Activated CD4-positive, alpha-beta T cell treated with anti-CD3 and anti-CD28 coated beads for 36 hours (primary cell): ENCODE results near the gene MCF2L2. TPM values are rescaled to one million over a fixed set of nuclear protein-coding genes. Genes with fewer than 3 reads are reported as not detected.
"Not testable (repeated sequence)": the region's sequence is repeated elsewhere in the genome, so short reads cannot be mapped to it uniquely, and the experiment has no call there.

Experiments used
- ATAC-seq: fragments of 200-7000 bp; cut with Tn5 transposase; one replicate; pipeline ENCODE4 v1.10.0; 2021; ENCODE audit warnings: mild to moderate bottlenecking, moderate library complexity
- CTCF ChIA-PET: fragments of 350-600 bp; sonication (Branson Sonifier 250); formaldehyde crosslinking; loops from one replicate; lab custom pipeline; 2021; ENCODE audit warnings: antibody characterized with exemption; lab: Charles Lee
- POLR2A ChIA-PET: fragments of 350-600 bp; sonication (Branson Sonifier 250); formaldehyde crosslinking; loops from one replicate; lab custom pipeline; 2021; ENCODE audit warnings: antibody characterized with exemption, inconsistent platforms; lab: Charles Lee
- DNase-seq: peaks from one replicate; pipeline ENCODE4 v3.0.0-alpha.2; 2020
- H3K27ac Mint-ChIP-seq: one replicate; pipeline ENCODE4 v1.8.0; 2021; ENCODE audit warnings: mixed read lengths
- H3K27me3 Mint-ChIP-seq: one replicate; pipeline ENCODE4 v1.8.0; 2021; ENCODE audit warnings: mixed read lengths
- H3K36me3 Mint-ChIP-seq: one replicate; pipeline ENCODE4 v1.8.0; 2021; ENCODE audit warnings: low read depth, mixed read lengths
- H3K4me1 Mint-ChIP-seq: one replicate; pipeline ENCODE4 v1.8.0; 2021; ENCODE audit warnings: mixed read lengths
- H3K4me3 Mint-ChIP-seq: one replicate; pipeline ENCODE4 v1.8.0; 2021; ENCODE audit warnings: mild to moderate bottlenecking, moderate library complexity, mixed read lengths
- H3K9me3 Mint-ChIP-seq: one replicate; pipeline ENCODE4 v1.8.0; 2021; ENCODE audit warnings: low read depth, mixed read lengths
- intact Hi-C, 2 experiments: fragments of 100-400 bp; cut with DNase I in 1 of 2; cut with micrococcal nuclease in 1 of 2; formaldehyde crosslinking; loops; one replicate each; pipeline versions ENCODE4 v1.14.2 to v1.15.1; 2022 to 2024; cut with DNase I, micrococcal nuclease
- total RNA-seq, 2 experiments: library from RNA; stranded (reverse); gene quantifications; one replicate each; pipeline ENCODE4 v1.2.3, GENCODE V29; 2021

The MCF2L2 gene
- total RNA-seq, 2 experiments from 2014 or later: 1.9 to 2.3 TPM

DNA sequence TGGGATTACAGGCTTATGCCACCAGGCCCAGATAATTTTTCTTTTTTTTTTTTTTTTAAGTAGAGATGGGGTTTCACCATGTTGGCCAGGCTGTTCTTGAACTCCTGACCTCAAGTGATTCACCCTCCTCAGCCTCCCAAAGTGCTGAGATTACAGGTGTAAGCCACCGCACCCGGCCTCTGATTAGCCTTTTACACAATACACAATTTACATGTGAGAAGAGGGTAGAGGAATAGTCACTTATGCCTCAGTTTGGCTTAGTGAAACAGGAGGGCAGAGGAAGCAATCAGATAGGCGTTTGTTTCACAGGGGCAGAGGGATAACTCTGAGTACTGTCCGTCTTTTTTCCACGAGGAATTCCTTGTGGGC lies 56.8 kb downstream of the MCF2L2 start:
- peaks cover 33% of the 10 kb centered on the region for H3K4me1 Mint-ChIP-seq
- H3K9me3 Mint-ChIP-seq, H3K36me3 Mint-ChIP-seq, H3K4me3 Mint-ChIP-seq, H3K27ac Mint-ChIP-seq, intact Hi-C loops, H3K27me3 Mint-ChIP-seq: not testable (repeated sequence)
- ChIA-PET POLR2A (interaction anchor here (0.7 kb wide), 2 partner anchors 13 to 107 kb away, joined by 3 to 4 read pairs; no protein-coding TSS in a partner anchor), CTCF (interaction anchor here (0.7 to 3.7 kb wide), 3 partner anchors 11 to 107 kb away, joined by 3 to 14 read pairs (median 6); no protein-coding TSS in a partner anchor)
- ATAC-seq (peak; percentile 11), DNase-seq (peak; percentile 41)

DNA sequence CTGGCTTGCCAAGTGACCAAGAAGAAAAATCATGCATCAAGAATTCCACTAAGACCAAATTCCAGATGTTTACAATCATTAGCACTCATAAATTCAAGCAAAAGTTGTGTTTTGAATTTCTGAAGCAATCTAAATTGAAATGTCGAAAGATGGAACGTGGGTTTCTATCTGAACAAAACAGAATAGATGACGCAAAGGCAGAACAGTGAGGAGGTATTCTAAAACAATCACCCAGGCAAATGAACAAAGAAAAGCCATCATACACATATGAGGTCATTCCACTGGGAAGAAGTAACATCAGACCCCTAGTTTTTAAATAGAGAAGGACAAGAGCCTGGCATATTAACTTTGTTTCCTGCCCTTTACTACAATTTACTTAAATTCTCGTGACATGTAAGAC lies 58.0 kb downstream of the MCF2L2 start:
- intact Hi-C loops: no loop called here
- Mint-ChIP-seq H3K4me1 (peaks cover 33% of the 10 kb centered on the region), H3K9me3 (no peaks in the 10 kb centered on the region), H3K4me3 (no peak overlapping the region), H3K27me3 (no peaks in the 10 kb centered on the region), H3K36me3 (no peaks in the 10 kb centered on the region), H3K27ac (peak overlapping the region; percentile 45)
- CTCF ChIA-PET: interaction anchor here (1.8 to 3.7 kb wide), 2 partner anchors 12 to 50 kb away, joined by 6 to 14 read pairs; no protein-coding TSS in a partner anchor
- POLR2A ChIA-PET: no interaction called here
- no peak for DNase-seq
- ATAC-seq: no peak

DNA sequence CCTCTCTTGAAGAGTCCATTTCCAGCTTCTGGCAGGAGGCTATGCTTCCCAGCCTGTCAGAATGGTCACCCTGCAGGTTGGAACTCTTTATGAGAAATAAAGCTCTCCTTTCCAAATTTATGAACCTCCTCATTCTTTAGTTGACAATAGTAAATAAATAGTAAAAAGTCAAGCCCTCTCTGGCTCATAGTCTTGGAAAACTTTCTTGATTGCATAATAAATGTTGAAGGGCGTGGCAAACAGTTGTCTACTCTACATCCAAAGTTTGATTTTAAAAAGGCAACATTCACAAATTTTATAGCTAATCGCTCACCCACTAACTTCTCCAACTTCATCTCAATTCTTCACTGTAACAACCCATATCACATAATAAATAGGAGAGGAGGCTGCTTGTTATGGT lies 58.8 kb downstream of the MCF2L2 start:
- H3K36me3 Mint-ChIP-seq: no peaks in the 10 kb centered on the region
- H3K4me1 Mint-ChIP-seq: peaks cover 34% of the 10 kb centered on the region
- H3K27me3 Mint-ChIP-seq: no peaks in the 10 kb centered on the region
- H3K9me3 Mint-ChIP-seq: no peaks in the 10 kb centered on the region
- intact Hi-C loops: no loop called here
- CTCF ChIA-PET: interaction anchor here (0.6 to 3.7 kb wide), 5 partner anchors 13 to 104 kb away, joined by 3 to 14 read pairs (median 4); no protein-coding TSS in a partner anchor
- H3K4me3 Mint-ChIP-seq: no peak overlapping the region
- POLR2A ChIA-PET: no interaction called here
- DNase-seq: no peak
- no peak overlapping the region for H3K27ac Mint-ChIP-seq
- no peak for ATAC-seq

DNA sequence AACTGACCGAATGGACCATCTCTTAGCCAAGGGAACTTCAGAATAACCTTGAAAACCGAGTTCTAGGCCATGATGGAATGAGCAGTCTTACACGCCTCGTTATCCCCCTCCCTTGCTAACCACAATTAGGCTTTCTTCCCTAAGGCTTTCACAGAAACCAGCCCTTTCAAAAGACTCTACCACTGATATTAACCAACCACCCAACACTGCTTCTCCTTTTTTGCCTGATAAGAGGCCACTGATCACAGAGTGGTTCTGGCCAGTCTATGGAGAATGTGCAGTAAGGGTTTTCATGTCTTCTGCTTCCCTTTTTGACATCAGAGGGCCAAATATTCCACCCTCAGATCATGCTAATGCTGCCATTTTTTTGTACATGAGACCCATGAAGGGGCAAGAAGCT lies 59.3 kb downstream of the MCF2L2 start:
- H3K27ac Mint-ChIP-seq: no peak overlapping the region
- DNase-seq (no peak), ATAC-seq (no peak)
- no peaks in the 10 kb centered on the region for H3K36me3 Mint-ChIP-seq
- ChIA-PET CTCF (interaction anchor here (0.6 to 3.7 kb wide), 5 partner anchors 13 to 301 kb away, joined by 3 to 14 read pairs (median 3); no protein-coding TSS in a partner anchor), POLR2A (no interaction called here)
- intact Hi-C loops: no loop called here
- H3K4me1 Mint-ChIP-seq: peaks cover 34% of the 10 kb centered on the region
- H3K27me3 Mint-ChIP-seq: no peaks in the 10 kb centered on the region
- H3K4me3 Mint-ChIP-seq: no peak overlapping the region
- no peaks in the 10 kb centered on the region for H3K9me3 Mint-ChIP-seq

DNA sequence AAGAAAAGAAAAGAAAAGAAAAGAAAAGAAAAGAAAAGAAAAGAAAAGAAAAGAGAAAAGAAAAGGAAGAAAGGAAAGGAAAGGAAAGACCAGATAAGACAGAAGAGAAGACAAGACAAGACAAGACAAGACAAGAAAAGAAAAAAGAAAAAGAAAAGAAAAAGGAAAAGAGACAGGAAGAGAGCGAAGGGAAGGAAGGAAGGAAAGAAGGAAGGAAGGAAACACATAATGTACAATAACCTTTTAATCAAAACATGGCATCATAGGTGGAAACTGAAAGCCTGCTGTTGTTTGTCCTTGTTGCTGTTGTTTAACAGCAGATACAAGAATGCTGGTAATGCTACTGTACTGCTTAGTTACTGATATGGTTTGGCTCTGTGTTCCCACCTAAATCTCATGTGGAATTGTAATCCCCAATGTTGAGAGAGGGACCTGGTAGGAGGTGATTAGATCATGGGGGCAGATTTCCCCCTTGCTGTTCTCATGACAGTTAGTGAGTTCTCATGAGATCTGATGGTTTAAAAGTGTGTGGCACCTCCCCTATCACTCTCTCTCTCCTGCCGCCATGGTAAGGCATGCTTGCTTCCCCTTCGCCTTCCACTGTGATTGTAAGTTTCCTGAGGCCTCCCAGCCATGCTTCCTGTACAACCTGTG lies 67.3 kb downstream of the MCF2L2 start:
- ChIA-PET CTCF (no interaction called here), POLR2A (no interaction called here)
- H3K4me1 Mint-ChIP-seq: peaks cover 21% of the 10 kb centered on the region
- no peaks in the 10 kb centered on the region for H3K36me3 Mint-ChIP-seq
- H3K27ac Mint-ChIP-seq: no peak overlapping the region
- H3K4me3 Mint-ChIP-seq: no peak overlapping the region
- no peaks in the 10 kb centered on the region for H3K9me3 Mint-ChIP-seq
- ATAC-seq (no peak), DNase-seq (no peak)
- H3K27me3 Mint-ChIP-seq: no peaks in the 10 kb centered on the region
- intact Hi-C loops: no loop called here

DNA sequence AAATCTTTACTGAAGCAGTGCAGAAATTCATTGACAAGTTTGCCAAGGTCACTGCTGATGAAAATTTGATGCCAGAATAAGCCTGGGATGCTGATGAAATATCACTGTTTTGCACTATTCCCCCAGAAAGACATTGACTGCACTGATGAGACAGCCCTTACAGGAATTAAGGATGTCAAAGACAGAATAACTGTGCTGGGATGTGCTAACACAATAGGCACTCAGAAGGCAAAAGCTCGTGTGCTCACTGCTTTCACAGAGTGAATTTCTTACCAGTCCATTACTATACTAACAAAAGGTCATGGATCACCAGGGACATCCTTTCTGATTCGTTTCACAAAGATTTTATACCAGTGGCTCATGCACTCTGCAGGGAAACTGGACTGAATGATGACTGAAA lies 69.4 kb downstream of the MCF2L2 start:
- Mint-ChIP-seq H3K9me3 (no peaks in the 10 kb centered on the region), H3K4me3 (no peak overlapping the region), H3K36me3 (no peaks in the 10 kb centered on the region), H3K27me3 (no peaks in the 10 kb centered on the region), H3K27ac (no peak overlapping the region), H3K4me1 (peaks cover 9% of the 10 kb centered on the region)
- intact Hi-C loops: loop anchor here in 1 of 2 experiments (2.0 kb wide), 1 partner anchor 20 kb away; no protein-coding TSS in a partner anchor
- POLR2A ChIA-PET: no interaction called here
- no peak for DNase-seq
- no peak for ATAC-seq
- CTCF ChIA-PET: no interaction called here

DNA sequence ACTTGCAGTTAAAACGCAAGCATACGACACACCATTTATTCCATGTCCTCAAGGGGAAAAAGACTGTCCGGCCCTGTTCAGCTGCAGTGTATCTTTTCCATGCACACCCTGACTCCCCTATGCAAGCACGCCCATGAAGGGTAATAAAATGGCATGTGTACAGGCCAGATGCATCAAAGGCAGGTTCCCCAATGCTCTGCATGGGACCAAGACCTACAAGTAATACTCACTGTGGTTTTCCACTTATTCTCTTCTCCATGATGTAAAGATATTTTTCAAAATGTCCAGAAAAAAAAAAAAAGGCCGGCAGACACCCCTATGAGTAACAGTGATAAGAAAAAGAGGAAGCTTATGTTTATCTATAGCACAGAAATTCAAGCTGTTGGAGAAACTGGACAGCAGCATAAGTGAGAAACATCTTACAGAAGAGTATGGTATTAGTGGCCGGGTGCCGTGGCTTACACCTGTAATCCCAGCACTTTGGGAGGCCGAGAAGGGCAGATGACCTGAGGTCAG lies 70.8 kb downstream of the MCF2L2 start:
- H3K4me3 Mint-ChIP-seq: no peak overlapping the region
- DNase-seq (no peak), ATAC-seq (no peak)
- CTCF ChIA-PET: interaction anchor here (0.8 kb wide), 1 partner anchor 25 kb away, joined by 3 read pairs; no protein-coding TSS in a partner anchor
- H3K36me3 Mint-ChIP-seq: no peaks in the 10 kb centered on the region
- intact Hi-C loops: loop anchor here in 1 of 2 experiments (2.0 kb wide), 1 partner anchor 19 kb away; no protein-coding TSS in a partner anchor
- POLR2A ChIA-PET: no interaction called here
- no peaks in the 10 kb centered on the region for H3K9me3 Mint-ChIP-seq
- peaks cover 9% of the 10 kb centered on the region for H3K4me1 Mint-ChIP-seq
- no peak overlapping the region for H3K27ac Mint-ChIP-seq
- H3K27me3 Mint-ChIP-seq: no peaks in the 10 kb centered on the region

DNA sequence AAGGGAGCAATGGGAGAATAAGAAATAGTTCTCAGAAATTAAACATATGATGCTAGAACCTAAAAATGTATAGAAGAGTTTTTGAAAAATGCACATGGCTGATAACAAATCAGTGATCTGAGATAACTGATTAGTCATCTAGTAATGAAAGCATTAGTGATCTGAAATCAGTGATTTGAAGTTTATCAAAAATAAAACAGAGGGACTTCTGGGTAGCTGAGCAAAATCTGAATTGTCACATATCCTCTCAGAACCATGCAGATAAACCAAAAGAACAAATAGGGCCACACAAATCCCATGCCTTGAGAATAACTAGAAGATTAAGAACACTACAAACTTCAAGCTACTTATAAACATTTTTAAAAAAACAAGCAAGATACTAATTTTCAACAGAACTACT lies 71.5 kb downstream of the MCF2L2 start:
- DNase-seq (no peak), ATAC-seq (no peak)
- ChIA-PET POLR2A (no interaction called here), CTCF (interaction anchor here (0.6 to 0.8 kb wide), 2 partner anchors 26 to 163 kb away, joined by 3 to 5 read pairs; no protein-coding TSS in a partner anchor)
- intact Hi-C loops: no loop called here
- Mint-ChIP-seq H3K27me3 (no peaks in the 10 kb centered on the region), H3K9me3 (no peaks in the 10 kb centered on the region), H3K4me1 (peaks cover 9% of the 10 kb centered on the region), H3K4me3 (no peak overlapping the region), H3K36me3 (no peaks in the 10 kb centered on the region), H3K27ac (no peak overlapping the region)

DNA sequence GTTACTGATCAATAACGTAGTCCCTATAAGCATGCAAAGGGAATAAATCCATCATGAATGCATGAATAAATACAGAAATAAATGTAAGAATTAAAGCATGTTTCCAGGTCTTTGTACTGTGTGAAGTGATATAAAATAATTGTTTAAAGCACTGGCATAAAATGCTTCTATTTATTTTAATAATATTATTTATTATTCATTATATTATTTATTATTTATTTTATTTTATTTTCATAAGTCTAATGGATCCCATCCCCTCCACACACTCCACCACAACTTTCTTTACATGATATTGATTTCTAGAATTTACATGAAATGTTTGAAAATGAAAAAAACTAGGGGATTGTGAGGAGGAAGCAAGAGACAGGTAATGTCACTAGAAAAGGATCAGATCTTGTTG lies 73.5 kb downstream of the MCF2L2 start:
- Mint-ChIP-seq H3K27me3 (no peaks in the 10 kb centered on the region), H3K4me3 (no peak overlapping the region), H3K27ac (no peak overlapping the region), H3K4me1 (peaks cover 18% of the 10 kb centered on the region), H3K9me3 (no peaks in the 10 kb centered on the region), H3K36me3 (no peaks in the 10 kb centered on the region)
- CTCF ChIA-PET: no interaction called here
- POLR2A ChIA-PET: no interaction called here
- no peak for ATAC-seq
- intact Hi-C loops: no loop called here
- no peak for DNase-seq

DNA sequence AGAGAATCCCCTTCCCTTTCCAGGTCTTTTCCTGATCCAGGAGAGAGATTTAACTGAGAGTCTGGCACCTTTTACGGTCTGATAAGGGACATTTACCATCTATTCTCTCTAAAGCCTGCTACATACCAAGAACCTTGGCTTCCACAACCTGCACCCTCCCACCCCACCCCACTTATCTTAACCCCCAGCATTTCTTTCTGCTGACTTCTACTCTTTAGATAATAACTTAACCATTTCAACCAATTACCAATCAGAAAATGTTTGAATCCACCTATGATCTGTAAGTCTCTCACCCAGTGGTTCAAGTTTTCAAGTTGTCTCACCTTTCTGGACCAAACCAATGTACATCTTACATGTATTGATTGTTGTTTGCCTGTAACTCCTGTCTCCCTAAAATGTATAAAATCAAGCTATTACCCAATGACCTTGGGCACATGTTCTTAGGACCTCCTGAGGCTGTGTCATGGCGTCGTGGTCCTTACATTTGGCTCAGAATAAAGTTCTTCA lies 74.0 kb downstream of the MCF2L2 start:
- Mint-ChIP-seq H3K36me3 (no peaks in the 10 kb centered on the region), H3K27me3 (no peaks in the 10 kb centered on the region), H3K4me1 (peaks cover 23% of the 10 kb centered on the region), H3K9me3 (no peaks in the 10 kb centered on the region), H3K4me3 (no peak overlapping the region), H3K27ac (no peak overlapping the region)
- DNase-seq: no peak
- ATAC-seq: no peak
- ChIA-PET CTCF (interaction anchor here (0.6 kb wide), 1 partner anchor 13 kb away, joined by 3 read pairs; no protein-coding TSS in a partner anchor), POLR2A (no interaction called here)
- intact Hi-C loops: no loop called here

DNA sequence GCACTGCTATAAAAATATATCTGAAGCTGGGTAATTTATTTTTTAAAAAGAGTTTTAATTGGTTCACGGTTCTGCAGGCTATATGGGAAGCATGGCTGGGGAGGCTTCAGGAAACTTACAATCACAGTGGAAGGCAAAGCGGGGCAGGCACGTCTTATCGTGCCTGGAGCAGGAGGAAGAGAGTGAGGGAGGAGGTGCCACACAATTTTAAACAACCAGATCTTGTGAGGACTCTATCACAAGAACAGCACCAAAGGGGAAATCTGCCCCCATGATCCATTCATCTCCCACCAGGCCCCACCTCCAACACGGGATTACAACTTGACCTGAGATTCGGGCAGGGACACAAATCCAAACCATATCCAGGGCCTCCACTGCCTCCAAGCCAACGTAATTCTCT lies 75.0 kb downstream of the MCF2L2 start:
- POLR2A ChIA-PET: interaction anchor here (0.7 kb wide), 1 partner anchor 397 kb away, joined by 4 read pairs; no protein-coding TSS in a partner anchor
- Mint-ChIP-seq H3K36me3 (no peaks in the 10 kb centered on the region), H3K27ac (no peak overlapping the region), H3K9me3 (no peaks in the 10 kb centered on the region), H3K4me1 (peaks cover 29% of the 10 kb centered on the region), H3K4me3 (no peak overlapping the region), H3K27me3 (no peaks in the 10 kb centered on the region)
- DNase-seq (no peak), ATAC-seq (no peak)
- CTCF ChIA-PET: interaction anchor here (0.6 kb wide), 1 partner anchor 284 kb away, joined by 3 read pairs; no protein-coding TSS in a partner anchor
- intact Hi-C loops: no loop called here
